ENCODE data around the gene GYG1.

The GYG1 gene

DNA sequence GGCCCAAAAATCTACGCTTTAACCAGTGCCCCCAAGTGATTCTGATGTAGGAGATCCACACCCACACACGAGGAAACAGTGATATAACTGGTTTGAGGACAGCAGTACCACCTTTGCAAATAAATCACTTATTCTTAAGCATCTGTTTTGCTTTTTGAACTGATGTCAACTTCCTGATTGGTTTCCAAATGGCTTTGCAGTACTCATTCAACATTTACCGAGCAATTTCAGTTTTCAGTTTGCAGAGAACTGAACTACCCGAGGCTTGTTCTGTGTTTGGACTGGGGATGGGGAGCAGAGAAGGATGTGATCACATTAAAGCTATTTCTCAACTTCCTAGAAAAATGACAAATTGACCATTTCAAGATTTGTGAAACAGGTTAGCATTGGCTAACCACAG, 1.1 kb upstream of the GYG1 start:
- DNase-seq (ENCODE audit: low read depth): no peak

DNA sequence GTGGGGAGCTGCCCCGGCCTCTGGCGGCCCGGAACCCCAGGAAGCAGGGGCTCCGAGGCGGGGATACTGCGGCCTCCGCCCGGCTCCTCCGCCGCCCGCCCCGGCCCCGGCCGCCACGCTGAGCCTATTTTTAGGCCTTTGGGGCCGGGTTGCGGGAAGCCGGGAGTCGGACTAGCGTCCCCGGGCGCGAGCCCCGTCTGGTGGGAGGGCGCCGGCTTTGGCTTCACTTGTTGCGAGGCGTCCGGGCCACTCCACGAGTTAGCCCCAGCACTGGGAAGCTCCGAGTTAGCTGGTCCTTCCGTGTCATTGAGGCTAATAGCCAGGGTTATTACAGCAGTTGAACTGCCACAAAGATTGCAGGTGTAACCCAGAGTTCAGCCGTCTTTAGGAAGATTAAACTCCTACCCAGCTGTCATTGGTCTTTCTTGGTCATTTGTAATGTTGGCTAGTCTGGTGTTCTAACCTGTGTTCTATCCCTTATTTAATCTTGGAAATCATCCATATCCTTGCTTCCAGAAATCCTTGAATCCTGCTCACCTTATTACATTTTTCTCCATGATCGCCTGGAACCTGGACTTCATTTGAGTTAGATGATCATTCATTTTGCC, 791 bp downstream of the GYG1 start:
- DNase-seq (ENCODE audit: low read depth): no peak

DNA sequence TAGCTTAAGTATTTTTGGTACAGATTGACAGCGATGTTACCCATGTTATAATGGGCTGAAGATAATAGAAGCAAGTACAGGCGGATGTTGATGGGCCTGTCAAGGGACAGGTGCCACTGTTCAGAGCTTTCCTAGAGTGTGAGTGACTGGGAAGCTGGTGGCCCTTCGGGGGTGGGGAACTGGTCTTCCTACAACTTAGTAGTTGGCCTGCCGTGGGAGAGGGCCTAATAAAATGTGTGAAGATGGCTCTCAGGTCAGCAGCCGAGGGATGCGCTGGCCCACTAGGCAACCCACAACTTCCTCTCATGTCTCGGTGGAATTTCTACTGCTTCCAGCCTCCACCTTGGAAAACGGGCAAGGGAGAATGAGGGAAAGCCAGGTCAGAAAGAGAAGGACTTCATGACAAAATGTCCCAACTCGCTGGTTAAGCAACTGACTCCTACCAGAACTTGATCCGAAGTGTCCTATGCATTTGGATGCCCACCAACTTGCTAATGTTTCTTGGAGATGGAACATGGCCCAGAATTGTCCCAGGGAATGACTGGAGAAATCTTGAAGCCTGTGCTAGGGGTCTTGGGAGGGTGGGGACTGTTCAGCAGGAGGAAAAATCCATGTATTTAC, 1.4 kb downstream of the GYG1 start:
- no peak for DNase-seq (ENCODE audit: low read depth)

DNA sequence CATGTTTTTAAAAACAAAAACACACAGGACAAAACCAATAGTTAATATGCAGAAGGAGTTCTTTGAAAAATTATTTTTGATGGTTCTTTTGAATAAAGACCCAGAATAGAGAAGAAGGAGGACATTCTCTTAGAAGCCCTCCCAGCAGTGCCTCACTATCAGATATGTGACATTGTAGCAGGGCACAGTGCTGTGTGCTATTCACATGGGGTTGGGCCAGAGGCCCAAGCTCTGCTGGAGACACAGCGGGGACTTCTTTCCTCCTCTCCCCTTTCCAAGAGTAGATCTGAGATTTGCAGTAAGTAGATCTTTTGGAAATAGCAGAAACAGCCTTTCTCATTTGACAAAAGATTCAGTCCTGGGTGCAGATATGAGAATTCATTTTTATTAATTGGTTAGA, 6.3 kb downstream of the GYG1 start:
- no peak for DNase-seq (ENCODE audit: low read depth)

DNA sequence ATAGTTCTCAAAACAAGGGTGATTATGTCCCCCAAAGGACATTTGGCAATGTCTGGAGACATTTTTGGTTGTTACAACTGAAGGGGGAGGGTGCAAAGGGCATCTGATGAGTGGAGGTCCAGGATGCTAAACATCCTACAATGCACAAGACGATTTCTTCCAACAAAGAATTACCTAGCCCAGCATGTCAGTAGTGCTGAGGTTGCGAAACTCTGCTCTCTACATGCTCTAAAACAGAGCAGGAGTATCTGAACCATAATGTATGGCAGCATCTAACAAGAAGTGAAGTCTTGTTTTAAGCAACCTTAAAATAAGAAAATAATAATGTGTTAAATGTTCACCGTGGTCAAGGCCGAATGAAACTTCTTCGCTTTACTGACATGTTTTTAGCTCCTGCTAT, 7.0 kb downstream of the GYG1 start:
- no peak for DNase-seq (ENCODE audit: low read depth)

DNA sequence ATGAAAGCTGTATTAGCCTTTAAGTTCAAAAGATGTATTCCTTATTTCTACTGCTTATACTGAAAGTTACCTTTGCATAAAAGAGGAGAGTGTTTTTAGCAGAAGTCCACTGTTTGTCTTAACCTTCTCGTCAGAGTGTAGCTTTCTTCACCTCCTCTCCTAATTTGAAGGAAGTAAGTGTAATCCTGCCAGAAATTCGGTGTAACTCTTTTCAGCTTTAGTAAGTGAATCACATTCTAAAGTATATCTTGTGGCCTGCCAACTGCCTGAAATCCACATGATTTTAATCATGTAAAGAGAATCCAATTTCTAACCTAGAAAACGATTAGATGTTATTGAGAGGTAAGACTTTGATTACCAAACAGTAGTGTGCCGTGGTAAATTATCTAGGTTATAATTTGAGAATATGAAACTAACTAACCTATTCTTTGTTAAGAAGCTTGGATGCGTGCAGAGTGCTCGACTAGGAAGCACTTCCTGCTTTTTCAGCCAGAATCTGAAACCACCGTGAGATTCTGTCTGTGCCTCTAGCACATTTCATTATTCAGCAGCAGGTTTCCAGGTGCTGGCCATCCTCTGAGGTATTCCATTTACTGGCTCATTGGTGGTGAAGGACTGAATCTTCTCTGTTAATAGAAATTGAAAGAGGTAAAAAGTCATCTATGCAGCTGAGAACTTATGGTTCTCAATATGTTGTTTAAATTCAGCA, 7.5 kb downstream of the GYG1 start:
- DNase-seq (ENCODE audit: low read depth): no peak

DNA sequence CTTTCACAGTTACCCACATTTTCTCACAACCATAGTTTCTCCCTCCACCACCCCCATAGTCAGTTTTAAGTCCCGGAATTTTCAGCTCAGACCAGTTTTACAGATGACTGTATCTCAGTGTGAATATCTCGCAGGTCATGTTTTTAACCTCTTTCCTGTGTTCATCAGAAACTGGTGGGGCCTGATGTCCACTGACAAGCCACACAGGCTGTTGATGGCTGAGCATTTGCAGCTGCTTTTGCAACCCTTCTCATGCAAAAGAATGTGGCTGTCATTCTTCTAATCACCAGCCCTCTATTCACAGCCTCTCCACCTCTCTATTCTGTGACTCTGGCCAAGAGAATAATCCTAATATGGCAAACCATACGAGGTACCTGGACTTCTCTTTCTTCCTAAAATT, 8.5 kb downstream of the GYG1 start:
- no peak for DNase-seq (ENCODE audit: low read depth)

DNA sequence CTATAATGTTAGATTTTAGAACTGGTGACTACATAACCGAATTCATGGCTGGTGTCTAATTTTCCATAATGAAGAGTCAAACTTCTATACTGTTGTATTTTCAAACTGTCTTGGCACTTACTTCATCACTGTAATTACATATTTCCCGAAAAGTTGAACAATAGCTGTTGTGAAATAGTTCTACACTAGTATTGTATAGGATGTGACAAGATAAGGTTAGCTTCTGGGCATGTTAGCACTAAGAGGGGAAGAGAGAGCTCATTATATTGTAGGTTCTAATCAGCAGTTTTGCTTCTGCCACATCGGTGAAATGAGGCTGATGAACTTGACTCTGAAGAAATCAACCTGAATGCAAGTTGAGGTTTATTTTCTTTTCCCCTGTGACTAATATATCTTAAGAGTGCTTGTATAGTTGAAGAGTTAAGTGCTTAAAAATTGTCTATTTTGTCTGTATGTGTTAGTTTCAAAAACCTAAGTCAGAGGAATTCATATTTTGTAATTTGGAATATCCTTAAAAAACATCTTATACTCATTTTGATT, 8.9 kb downstream of the GYG1 start:
- DNase-seq (ENCODE audit: low read depth): no peak

DNA sequence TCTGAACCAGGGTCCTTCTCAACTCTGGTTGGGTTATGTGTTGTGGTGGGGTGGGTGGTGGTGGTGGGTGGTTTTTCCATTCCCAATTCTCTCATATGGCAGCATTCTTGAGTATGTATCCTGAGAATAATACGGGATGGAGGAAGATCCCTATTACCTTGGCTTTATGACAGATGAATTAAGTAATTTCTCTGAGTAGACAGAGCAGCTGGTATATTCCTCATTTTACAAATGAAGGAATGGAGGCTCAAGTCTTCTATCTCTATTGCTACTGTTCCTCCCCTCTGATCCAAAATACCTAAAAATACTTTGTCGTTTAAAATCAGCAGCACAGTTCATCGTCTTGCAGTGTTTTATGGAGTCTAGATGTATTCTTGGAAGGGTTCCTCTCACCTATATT, 10.4 kb downstream of the GYG1 start:
- DNase-seq (ENCODE audit: low read depth): no peak

DNA sequence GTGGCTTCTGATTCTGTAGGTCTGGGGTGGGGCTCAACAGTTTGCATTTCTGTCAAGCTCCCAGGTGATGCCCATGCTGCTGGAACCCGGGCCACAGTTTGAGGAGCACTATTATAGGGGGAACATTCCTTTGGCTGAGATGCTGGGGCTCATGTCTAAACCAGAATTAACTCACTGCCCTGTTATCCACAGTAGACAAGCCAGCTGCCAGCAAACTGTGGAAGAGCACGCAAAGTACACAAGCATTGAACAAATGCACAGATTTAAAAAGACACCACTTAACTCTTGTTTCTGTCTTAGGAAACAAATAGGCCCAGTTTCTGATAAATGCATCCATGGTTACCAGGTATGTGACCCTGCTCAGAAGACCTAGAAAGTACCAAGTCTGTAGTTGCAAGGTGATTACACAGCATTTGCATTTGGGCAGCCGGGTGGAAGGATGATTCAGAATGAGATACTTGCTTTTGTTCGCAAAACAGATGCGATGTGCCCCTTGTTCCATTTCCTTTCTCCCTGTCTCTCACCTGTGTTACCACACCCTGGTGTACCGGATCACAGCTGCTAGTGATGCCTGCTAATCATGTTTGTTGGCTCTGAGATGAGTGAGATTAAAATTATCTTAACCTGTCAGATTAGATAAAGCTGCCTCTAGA, 12.4 kb downstream of the GYG1 start:
- DNase-seq (ENCODE audit: low read depth): no peak

DNA sequence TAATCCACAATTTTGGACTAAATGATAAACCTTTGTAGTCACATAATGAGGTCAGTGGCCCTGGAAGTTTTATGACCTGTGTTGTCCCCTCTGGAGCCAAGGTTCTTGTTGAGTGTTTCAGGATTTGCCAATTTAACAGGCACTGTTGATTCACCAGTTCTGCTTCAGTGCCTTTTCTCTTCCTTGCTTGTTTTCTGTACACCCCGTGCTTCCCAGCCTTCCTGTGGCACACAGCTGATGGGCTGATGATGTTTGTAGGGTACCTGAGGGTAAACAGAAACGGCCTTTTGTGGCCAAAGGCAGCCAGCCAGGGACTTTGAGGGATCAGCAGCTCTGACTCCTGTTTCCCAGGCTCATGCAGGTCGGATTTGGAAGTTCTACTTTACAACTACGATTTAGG, 13.3 kb downstream of the GYG1 start:
- no peak for DNase-seq (ENCODE audit: low read depth)

DNA sequence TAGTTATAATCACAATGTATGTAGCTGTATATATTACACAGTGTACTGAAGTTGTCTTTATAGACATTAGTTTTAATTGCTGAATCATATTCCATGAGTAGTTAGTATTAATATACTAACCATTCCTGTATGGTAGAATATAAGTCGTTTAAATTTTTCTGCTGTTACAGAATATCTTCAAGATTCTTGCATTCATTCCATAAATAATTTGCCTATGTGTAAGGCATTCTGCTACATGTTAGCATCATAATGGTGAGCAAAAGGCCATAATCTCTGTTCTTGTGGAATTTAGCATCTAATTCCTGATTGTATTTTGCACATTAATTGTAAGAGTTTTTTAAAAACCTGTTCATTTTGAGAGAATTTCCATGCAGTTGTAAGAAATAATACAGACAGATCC, 14.1 kb downstream of the GYG1 start:
- DNase-seq (ENCODE audit: low read depth): no peak

DNA sequence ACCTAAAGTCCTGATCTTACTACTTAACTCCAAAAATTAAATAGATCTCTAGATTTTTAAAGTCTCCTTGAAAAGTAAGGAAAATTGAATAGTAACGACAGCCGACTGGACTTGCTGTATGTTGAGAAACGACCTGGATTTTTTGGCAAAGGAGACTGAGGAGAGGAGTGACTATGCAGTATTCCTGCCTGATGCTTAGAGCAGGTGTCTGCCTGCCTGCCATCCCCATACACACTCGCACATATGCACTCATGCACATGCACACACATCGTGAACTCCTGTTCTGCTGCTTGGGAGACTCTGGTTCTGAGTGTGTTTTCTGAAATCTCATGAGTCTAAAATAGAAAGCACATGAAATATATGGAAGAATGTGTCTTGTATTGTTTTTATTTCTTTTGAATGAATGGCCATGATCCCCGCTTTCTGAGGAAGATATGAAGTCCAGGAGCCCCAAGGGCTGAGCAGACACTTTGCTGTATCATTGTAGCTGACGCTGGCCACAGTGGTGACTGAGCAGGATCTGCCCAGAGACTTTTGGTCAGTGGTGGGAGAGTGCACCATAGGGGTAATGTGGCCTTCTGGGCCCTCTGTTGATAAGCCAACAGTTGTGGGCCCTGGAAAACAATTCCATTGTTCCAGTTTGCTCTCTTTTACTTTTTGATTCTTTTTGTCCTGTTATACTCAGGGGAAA, 16.4 kb downstream of the GYG1 start:
- no peak for DNase-seq (ENCODE audit: low read depth)

DNA sequence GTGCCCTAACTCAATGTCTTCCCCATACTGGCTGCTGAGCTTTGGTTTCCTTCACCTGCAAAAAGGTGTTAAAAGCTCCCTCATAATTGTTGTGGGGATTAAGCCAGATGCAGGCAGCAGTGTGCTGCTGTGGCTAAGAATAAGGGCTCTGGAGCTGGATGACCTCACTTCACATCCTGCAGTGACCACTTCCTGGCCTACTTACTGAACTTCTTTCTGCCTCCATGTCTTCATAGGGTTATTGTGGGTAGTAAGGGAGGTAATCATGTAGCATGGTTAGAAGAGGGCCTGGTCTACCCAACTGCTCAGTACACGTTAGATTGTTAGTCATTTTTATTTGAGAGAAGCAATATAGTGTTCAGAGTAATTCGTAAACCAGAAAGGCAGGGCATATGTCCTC, 18.4 kb downstream of the GYG1 start:
- no peak for DNase-seq (ENCODE audit: low read depth)

DNA sequence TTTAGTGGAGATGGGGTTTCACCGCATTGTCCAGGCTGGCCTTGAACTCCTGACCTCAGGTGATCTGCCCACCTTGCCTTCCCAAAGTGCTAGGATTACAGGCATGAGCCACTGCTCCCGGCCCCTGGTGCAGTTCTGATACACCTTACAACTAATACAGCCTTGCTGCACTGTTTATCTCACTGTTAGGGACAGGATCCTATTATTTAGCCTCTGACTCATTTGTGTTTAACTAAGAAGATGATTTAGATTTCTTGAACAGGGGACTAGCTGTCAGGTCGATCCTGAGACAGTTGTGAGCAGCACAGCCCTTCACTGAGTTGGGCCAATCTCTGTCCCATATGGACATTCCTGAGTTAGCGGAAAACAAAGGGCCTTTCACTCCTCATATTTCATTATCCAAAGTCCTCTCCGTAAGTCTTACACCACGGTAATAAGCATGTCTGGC, 19.2 kb downstream of the GYG1 start:
- DNase-seq (ENCODE audit: low read depth): no peak

DNA sequence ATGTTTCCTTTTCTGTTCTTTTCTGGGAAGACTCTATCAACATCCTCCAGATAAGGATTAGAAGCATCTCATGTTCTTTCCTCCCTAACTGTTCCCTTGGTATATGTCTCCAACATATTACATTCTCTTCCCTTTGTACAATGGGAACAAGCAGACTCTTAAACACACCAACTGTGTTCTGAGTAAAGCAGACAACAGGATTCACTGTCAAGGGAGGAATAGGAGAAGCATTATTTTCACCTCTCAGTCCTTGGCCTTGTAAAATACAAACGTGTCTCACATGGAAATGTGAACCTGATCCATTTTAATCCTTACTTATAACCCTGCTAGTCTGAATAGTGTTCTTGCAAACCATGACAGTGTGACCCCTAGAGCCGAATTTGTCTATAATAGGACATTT, 19.6 kb downstream of the GYG1 start:
- no peak for DNase-seq (ENCODE audit: low read depth)

DNA sequence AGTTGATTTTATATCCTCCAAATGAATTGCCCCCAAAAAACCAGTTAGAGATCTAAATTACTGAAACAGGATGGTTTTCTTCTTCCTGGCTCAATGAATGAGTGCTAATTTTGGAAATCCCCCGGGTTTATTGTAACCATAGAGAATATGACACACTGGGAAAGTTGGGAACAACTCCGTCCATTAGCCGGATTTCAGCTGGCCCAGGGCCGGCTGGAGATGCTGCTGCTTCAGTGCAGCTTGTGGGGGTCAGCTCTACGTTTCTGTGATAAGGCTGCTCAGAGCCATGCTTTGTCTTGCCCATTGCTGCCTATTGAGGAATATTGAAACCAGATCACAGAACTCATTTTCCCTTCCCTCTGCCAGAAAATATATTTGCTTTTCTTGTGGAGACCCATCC, 20.3 kb downstream of the GYG1 start:
- DNase-seq (ENCODE audit: low read depth): no peak

DNA sequence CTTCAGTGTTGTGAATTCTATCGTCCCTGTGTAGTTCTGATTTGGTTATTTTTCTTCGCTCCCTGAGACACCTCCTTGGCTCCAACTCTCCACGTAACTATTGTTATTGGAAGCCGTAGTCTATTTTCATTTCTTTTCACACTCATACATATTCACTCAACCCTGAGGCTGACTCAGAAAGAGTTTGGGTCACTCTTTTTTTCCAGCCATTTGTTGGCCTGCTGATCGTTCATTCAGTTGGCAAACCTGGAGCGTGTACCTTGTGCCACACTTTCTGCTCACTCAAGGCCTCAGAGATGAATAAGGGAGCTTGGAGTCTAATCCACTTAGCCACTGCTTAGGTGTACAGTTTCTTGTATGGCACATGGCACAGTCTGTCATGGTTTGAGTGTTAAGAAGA, 22.4 kb downstream of the GYG1 start:
- no peak for DNase-seq (ENCODE audit: low read depth)

DNA sequence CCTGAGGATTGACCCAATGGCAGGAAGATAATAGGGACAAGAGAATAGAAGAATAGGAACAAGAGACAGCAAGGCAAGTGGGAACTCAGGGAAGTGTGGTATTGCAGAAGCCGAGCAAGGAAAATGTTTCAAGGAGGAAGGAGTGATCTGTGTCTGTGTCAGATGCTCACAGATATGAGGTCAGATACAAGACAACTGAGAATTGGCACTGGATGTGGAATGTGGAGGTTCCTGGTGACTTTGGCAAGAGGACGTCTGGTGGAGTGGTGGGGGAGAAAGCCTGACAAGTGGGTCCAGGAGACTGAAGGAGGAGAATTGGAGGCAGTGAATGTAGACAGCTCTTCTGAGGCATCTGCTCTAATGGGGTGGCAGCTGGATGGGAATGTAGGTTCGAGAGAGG, 24.1 kb downstream of the GYG1 start:
- DNase-seq (ENCODE audit: low read depth): no peak

DNA sequence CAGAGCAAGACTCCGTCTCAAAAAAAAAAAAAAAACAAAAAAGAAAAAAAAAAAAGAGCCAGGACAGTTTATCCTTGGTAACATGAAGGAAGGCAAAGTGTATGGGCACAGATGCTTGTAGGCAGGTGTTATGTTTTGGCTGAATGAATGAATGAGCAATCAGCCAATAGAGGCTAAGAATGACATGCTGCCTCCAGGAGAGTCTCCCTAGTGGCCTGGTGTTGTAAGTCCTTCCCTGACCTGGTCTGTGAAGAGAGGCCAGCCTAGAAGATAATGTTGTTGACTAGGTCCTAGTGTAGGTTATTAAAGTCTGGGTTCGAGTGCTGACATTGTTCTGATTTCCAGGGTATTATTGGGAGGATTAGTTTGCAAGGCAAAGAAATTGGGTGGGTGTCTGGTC, 24.9 kb downstream of the GYG1 start:
- no peak for DNase-seq (ENCODE audit: low read depth)

DNA sequence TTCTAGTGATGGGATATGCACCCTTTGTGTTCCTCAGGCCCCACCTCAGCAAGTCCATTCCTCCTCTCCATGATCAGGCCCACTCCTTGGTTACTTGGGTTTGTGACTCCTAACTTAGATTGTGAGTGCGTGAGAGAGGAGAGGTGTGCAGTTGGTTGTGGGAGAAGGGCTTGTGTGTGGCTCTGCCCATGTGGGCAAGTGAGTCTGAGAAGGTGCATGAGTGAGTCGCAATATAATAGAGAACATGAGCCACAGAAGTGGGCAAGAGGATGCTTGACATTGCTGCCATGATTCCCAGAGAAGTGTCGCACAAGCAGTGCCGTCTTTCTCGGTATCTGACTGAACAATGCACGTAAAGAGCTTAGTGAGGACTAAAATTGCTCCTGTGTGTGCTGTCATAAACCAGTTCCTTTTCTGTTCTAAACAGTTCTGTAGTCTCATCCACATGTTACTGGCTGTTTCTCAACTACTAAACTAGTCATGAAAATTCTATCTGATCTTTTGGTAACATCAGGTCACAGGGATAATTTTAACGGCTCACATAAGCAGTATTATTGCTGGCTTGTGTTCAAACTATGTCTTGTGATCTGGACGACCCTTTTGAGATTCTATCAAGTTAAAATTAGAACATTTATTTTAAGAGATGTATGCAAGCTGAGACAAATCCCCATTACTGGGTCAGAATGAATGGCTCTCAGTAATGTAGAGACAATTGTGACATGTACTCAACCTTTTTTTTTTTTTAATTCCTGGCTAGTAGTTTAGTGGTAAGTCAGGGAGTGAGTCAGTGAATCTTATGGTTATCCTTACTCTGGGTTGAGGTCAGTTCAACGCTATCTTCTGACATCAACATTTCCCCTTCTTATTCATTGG, 25.6 kb downstream of the GYG1 start:
- DNase-seq (ENCODE audit: low read depth): no peak

All from stimulated activated CD8-positive, alpha-beta memory T cell treated with anti-CD3 and anti-CD28 coated beads, Interleukin-7, amount 100 ng/mL, for 24 hours (primary cell).